H1 (cell line): ENCODE results near the gene DIAPH2. TPM values are rescaled to one million over a fixed set of nuclear protein-coding genes. Genes with fewer than 3 reads are reported as not detected.

Source experiments
- ATF2 ChIP-seq: IDR thresholded peaks from 2 replicates; pipeline ENCODE4 v1.6.1; 2012; ENCODE audit warnings: low read length, inconsistent platforms
- CHD7 ChIP-seq: fragments of 300-600 bp; sonication (generic); IDR thresholded peaks from 2 replicates; pipeline ENCODE4 v1.7.1; 2012; ENCODE audit warnings: low read length, moderate library complexity, mild to moderate bottlenecking, inconsistent platforms; ENCODE audit not compliant: insufficient replicate concordance
- HDAC6 ChIP-seq: IDR thresholded peaks from one replicate; pipeline ENCODE4 v1.7.1; 2012; ENCODE audit warnings: low read depth, mild to moderate bottlenecking, inconsistent platforms, low read length, moderate library complexity
- RAD21 ChIP-seq, 2 experiments: IDR thresholded peaks in 1 of 2; conservative IDR thresholded peaks in 1 of 2; 2 replicates each; pipeline ENCODE4 v1.6.1; 2011; ENCODE audit warnings: low read depth in 2 of 2, low read length in 2 of 2, improper control_type of control experiment in 1 of 2, inconsistent platforms in 1 of 2, mild to moderate bottlenecking in 1 of 2, moderate library complexity in 1 of 2
- RNF2 ChIP-seq: fragments of 200-900, 300-1000 bp; sonication (generic); IDR thresholded peaks from 2 replicates; pipeline ENCODE4 v1.7.1; 2016; ENCODE audit warnings: borderline replicate concordance, low read depth, mild to moderate bottlenecking, antibody characterized with exemption, low read length; ENCODE audit not compliant: poor library complexity, severe bottlenecking; ENCODE audit errors: missing control alignments
- polyA plus RNA-seq, 7 experiments: library from polyadenylated mRNA; depleted of rRNA in 3 of 7; stranded (reverse) in 5 of 7; unstranded in 2 of 7; fragments of >200 nt in 5 of 7; fragments of 200-250 nt in 2 of 7; gene quantifications; 1 replicate in 5 of 7; 2 replicates in 1 of 7; 4 replicates in 1 of 7; pipeline versions ENCODE4 v1.2.1 to v1.2.3, GENCODE V29; 2011 to 2013; ENCODE audit warnings: missing spikeins in 2 of 7, mixed read lengths in 2 of 7
- total RNA-seq: library from RNA; stranded (reverse); fragmentation: NEBNext Ultra II Directional; extraction: Animal tissue kit (Norgen Biotek cat#: 25700); gene quantifications from 2 replicates; pipeline ENCODE4 v1.2.1, GENCODE V29; 2021

The DIAPH2 gene
- total and polyA plus RNA-seq, 2 of the 8 experiments (the other 6 are each of a cell fraction or from before 2014, with no cell fraction given) = 4.4 to 24.3 TPM

- TF ChIP-seq CHD7 (no peak), HDAC6 (no peak), RNF2 (no peak), ATF2 (no peak), RAD21 (IDR thresholded peaks at IDR 0.05 in 1 of 2, conservative IDR thresholded peaks at IDR 0.05 in 1 of 2; ENCODE audit: low read depth in 2 of 2, low read length in 2 of 2) (no peak)
Observed at GRCh38 chrX:97175147-97175546, 490.5 kb downstream of the DIAPH2 start (continued).
